Fibroblast of lung (primary cell): ENCODE results near the gene ZNF526.

Experiments
- EZH2 ChIP-seq: IDR thresholded peaks from 2 replicates; pipeline ENCODE4 v1.5.1; 2012; ENCODE audit warnings: low read length, control low read depth, mild to moderate bottlenecking; ENCODE audit errors: missing control alignments
- TF ChIP-seq, protein P1 (sequence below), 2 donors: IDR thresholded peaks in 1 of 2; conservative IDR thresholded peaks in 1 of 2; 1 replicate in 1 of 2; 2 replicates in 1 of 2; pipeline ENCODE4 v1.5.1; 2011 to 2012; ENCODE audit warnings: low read length in 2 of 2, control low read depth in 1 of 2, inconsistent platforms in 1 of 2, low read depth in 1 of 2, mild to moderate bottlenecking in 1 of 2

DNA sequence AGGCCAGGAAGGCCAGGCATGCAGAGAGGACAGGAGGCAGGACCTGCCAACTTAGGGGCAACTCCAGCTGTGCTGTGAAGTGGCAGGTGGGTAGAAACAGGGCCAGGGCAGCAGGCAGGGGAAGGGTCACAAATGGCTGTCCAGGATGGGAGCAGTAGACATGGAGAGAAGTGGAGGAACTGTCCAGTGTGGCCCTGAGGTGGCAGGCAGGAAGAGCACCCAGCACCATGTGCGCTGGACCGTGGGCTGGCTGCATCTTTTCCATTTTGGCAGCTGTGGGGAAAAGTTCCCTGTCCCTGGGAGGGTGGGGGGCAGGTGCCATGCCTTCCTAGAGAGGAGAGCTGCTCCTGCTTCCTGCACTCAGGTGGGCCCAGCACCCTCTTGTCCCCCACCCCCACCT is 16.4 kb upstream of the ZNF526 start:
- TF ChIP-seq, protein P1, sequence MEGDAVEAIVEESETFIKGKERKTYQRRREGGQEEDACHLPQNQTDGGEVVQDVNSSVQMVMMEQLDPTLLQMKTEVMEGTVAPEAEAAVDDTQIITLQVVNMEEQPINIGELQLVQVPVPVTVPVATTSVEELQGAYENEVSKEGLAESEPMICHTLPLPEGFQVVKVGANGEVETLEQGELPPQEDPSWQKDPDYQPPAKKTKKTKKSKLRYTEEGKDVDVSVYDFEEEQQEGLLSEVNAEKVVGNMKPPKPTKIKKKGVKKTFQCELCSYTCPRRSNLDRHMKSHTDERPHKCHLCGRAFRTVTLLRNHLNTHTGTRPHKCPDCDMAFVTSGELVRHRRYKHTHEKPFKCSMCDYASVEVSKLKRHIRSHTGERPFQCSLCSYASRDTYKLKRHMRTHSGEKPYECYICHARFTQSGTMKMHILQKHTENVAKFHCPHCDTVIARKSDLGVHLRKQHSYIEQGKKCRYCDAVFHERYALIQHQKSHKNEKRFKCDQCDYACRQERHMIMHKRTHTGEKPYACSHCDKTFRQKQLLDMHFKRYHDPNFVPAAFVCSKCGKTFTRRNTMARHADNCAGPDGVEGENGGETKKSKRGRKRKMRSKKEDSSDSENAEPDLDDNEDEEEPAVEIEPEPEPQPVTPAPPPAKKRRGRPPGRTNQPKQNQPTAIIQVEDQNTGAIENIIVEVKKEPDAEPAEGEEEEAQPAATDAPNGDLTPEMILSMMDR (conservative IDR thresholded peaks at IDR 0.05 in 1 of 2, IDR thresholded peaks at IDR 0.05 in 1 of 2; ENCODE audit: low read depth in 1 of 2, low read length in 2 of 2): no peak
- TF ChIP-seq EZH2: no peak
